H9 (cell line): ENCODE measurements around the gene ANKS1B. TPM values are rescaled to one million over a fixed set of nuclear protein-coding genes. Genes with fewer than 3 reads are reported as not detected.

Source experiments
- DNase-seq: peaks from one replicate; pipeline ENCODE4 v3.0.0-alpha.2; 2017
- H2AFZ ChIP-seq: one replicate; pipeline ENCODE4 v1.6.1; 2013; ENCODE audit warnings: mild to moderate bottlenecking, low read length, control low read depth, moderate library complexity
- H2AK5ac ChIP-seq: 2 replicates; pipeline ENCODE4 v1.6.1; 2013; ENCODE audit warnings: low read length, control low read depth, mixed read lengths; ENCODE audit not compliant: insufficient read length
- H2BK120ac ChIP-seq: one replicate; pipeline ENCODE4 v1.6.1; 2013; ENCODE audit warnings: low read depth, mild to moderate bottlenecking, low read length, control low read depth, inconsistent platforms; ENCODE audit not compliant: poor library complexity, severe bottlenecking
- H2BK12ac ChIP-seq: 2 replicates; pipeline ENCODE4 v1.6.1; 2013; ENCODE audit warnings: low read length, control low read depth, mixed read lengths, low read depth; ENCODE audit not compliant: insufficient read length
- H2BK15ac ChIP-seq: 2 replicates; pipeline ENCODE4 v1.6.1; 2013; ENCODE audit warnings: low read depth, low read length, control low read depth
- H2BK20ac ChIP-seq: one replicate; pipeline ENCODE4 v1.6.1; 2013; ENCODE audit warnings: low read depth, mild to moderate bottlenecking, low read length, control low read depth, inconsistent platforms; ENCODE audit not compliant: poor library complexity, severe bottlenecking
- H2BK5ac ChIP-seq: 2 replicates; pipeline ENCODE4 v1.6.1; 2013; ENCODE audit warnings: low read length, control low read depth, mixed read lengths; ENCODE audit not compliant: insufficient read length
- H3K14ac ChIP-seq: 2 replicates; pipeline ENCODE4 v1.6.1; 2013; ENCODE audit warnings: low read length, control low read depth; ENCODE audit not compliant: insufficient read depth
- H3K18ac ChIP-seq: 2 replicates; pipeline ENCODE4 v1.6.1; 2013; ENCODE audit warnings: low read depth, mild to moderate bottlenecking, mixed read lengths, low read length, control low read depth; ENCODE audit not compliant: insufficient read length
- H3K23ac ChIP-seq: 2 replicates; pipeline ENCODE4 v1.6.1; 2013; ENCODE audit warnings: low read length, control low read depth, mixed read lengths, low read depth; ENCODE audit not compliant: insufficient read length
- H3K23me2 ChIP-seq: 2 replicates; pipeline ENCODE4 v1.6.1; 2013; ENCODE audit warnings: low read depth, mild to moderate bottlenecking, mixed read lengths, low read length, control low read depth; ENCODE audit not compliant: insufficient read length, poor library complexity, severe bottlenecking
- H3K27ac ChIP-seq: 2 replicates; pipeline ENCODE4 v1.5.1; 2013; ENCODE audit warnings: low read length, control low read depth, mixed read lengths, low read depth; ENCODE audit not compliant: insufficient read length
- H3K27me3 ChIP-seq: 2 replicates; pipeline ENCODE4 v1.6.1; 2013; ENCODE audit warnings: low read length, control low read depth, inconsistent platforms; ENCODE audit not compliant: insufficient read depth
- H3K4ac ChIP-seq: 2 replicates; pipeline ENCODE4 v1.6.1; 2013; ENCODE audit warnings: low read depth, mild to moderate bottlenecking, control low read depth, inconsistent platforms, low read length, moderate library complexity
- H3K4me1 ChIP-seq: 2 replicates; pipeline ENCODE4 v1.6.1; 2013; ENCODE audit warnings: low read length, control low read depth, inconsistent platforms; ENCODE audit not compliant: insufficient read depth
- H3K4me2 ChIP-seq: 2 replicates; pipeline ENCODE4 v1.6.1; 2013; ENCODE audit warnings: low read length, control low read depth, mixed read lengths; ENCODE audit not compliant: insufficient read length, insufficient read depth
- H3K56ac ChIP-seq: 2 replicates; pipeline ENCODE4 v1.6.1; 2013; ENCODE audit warnings: low read depth, mild to moderate bottlenecking, mixed read lengths, low read length, control low read depth; ENCODE audit not compliant: insufficient read length
- H3K79me1 ChIP-seq: 2 replicates; pipeline ENCODE4 v1.6.1; 2013; ENCODE audit warnings: low read depth, mild to moderate bottlenecking, moderate library complexity, low read length, control low read depth, inconsistent platforms; ENCODE audit not compliant: insufficient read depth, poor library complexity, severe bottlenecking
- H3K79me2 ChIP-seq: 2 replicates; pipeline ENCODE4 v1.6.1; 2013; ENCODE audit warnings: low read length, control low read depth, inconsistent platforms; ENCODE audit not compliant: insufficient read depth
- H3K9ac ChIP-seq: 2 replicates; pipeline ENCODE4 v1.6.1; 2013; ENCODE audit warnings: low read length, control low read depth, mixed read lengths; ENCODE audit not compliant: insufficient read length; ENCODE audit errors: extremely low read depth
- H3K9me3 ChIP-seq: one replicate; pipeline ENCODE4 v1.6.1; 2013; ENCODE audit warnings: low read depth, low read length, inconsistent platforms; ENCODE audit not compliant: control insufficient read depth
- H3T11ph ChIP-seq: one replicate; pipeline ENCODE4 v1.6.1; 2013; ENCODE audit warnings: mild to moderate bottlenecking, low read length, control low read depth, inconsistent platforms
- H4K20me1 ChIP-seq: one replicate; pipeline ENCODE4 v1.6.1; 2013; ENCODE audit not compliant: control insufficient read depth, insufficient read length, insufficient read depth
- H4K5ac ChIP-seq: 2 replicates; pipeline ENCODE4 v1.6.1; 2013; ENCODE audit warnings: low read depth, mild to moderate bottlenecking, mixed read lengths, low read length, control low read depth; ENCODE audit not compliant: insufficient read length
- H4K8ac ChIP-seq: replicated peaks from 2 replicates; pipeline ENCODE4 v1.6.1; 2013; ENCODE audit warnings: low read length, control low read depth, mixed read lengths, low read depth; ENCODE audit not compliant: insufficient read length
- H4K91ac ChIP-seq: 2 replicates; pipeline ENCODE4 v1.6.1; 2013; ENCODE audit warnings: low read depth, mild to moderate bottlenecking, moderate library complexity, mixed read lengths, low read length, control low read depth; ENCODE audit not compliant: insufficient read length
- H3K27ac Mint-ChIP-seq, 3 experiments: 2 replicates in 2 of 3; 3 replicates in 1 of 3; pipeline ENCODE4 v1.8.0; 2020 to 2021; ENCODE audit warnings: mixed read lengths in 3 of 3, mild to moderate bottlenecking in 1 of 3, moderate library complexity in 1 of 3
- H3K27me3 Mint-ChIP-seq: 2 replicates; pipeline ENCODE4 v1.8.0; 2021; ENCODE audit warnings: low read depth, mild to moderate bottlenecking, moderate library complexity, mixed read lengths
- H3K36me3 Mint-ChIP-seq, 3 experiments: 2 replicates in 2 of 3; 3 replicates in 1 of 3; pipeline ENCODE4 v1.8.0; 2020 to 2021; ENCODE audit warnings: low read depth in 3 of 3, mixed read lengths in 3 of 3; ENCODE audit not compliant: insufficient read depth in 1 of 3
- H3K4me1 Mint-ChIP-seq, 2 experiments: 2 replicates each; pipeline ENCODE4 v1.8.0; 2020; ENCODE audit warnings: mixed read lengths in 2 of 2
- H3K4me3 Mint-ChIP-seq, 2 experiments: 2 replicates in 1 of 2; 3 replicates in 1 of 2; pipeline ENCODE4 v1.8.0; 2020 to 2021; ENCODE audit warnings: mild to moderate bottlenecking in 2 of 2, mixed read lengths in 2 of 2, moderate library complexity in 1 of 2
- H3K9me3 Mint-ChIP-seq, 2 experiments: 2 replicates in 1 of 2; 3 replicates in 1 of 2; pipeline ENCODE4 v1.8.0; 2020; ENCODE audit warnings: mild to moderate bottlenecking in 2 of 2, mixed read lengths in 2 of 2, moderate library complexity in 1 of 2
- total RNA-seq: library from RNA; stranded (reverse); gene quantifications from 2 replicates; pipeline ENCODE4 v1.2.1, GENCODE V29; 2021
- TF ChIP-seq, protein P1 (sequence below): fragments of 200-600 bp; sonication (generic); conservative IDR thresholded peaks from 3 replicates; pipeline ENCODE4 v1.8.0; 2021; ENCODE audit warnings: antibody characterized with exemption, mild to moderate bottlenecking

The ANKS1B gene
- total RNA-seq, 1 experiment from 2014 or later = 4.1 TPM

DNA sequence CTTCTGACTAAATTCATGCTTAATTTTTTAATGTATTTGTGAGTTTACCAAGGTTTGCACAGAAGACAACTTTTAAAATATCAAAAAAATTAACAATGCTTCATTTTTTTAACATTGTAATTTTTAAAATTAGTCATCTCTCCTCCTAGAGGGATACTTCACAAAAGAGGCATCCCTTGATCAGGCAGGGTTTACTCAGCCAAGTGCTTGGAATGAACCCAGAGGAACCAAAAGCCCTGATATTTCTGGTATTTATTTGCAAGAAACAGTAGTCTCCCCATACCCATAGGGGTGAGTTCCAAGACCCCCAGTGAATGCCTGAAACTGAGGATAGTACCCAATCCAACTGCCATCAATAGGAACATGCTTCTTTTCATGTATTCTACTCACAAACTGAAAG, 284.7 kb downstream of the ANKS1B start:
- Mint-ChIP-seq H3K27me3 (no peaks in the 10 kb centered on the region), H3K27ac (no peak overlapping the region; a peak in 2 of 7 replicates), H3K4me1 (no peaks in the 10 kb centered on the region), H3K9me3 (no peaks in the 10 kb centered on the region; a peak in 1 of 5 replicates), H3K36me3 (no peaks in the 10 kb centered on the region), H3K4me3 (no peak overlapping the region)
- Histone ChIP-seq H4K8ac (no peak overlapping the region), H2BK15ac (no peak overlapping the region), H3K23ac (no peak overlapping the region), H3K14ac (no peak overlapping the region), H3K79me1 (no peaks in the 10 kb centered on the region), H4K91ac (no peak overlapping the region), H2BK20ac (no peak overlapping the region), H2AK5ac (no peak overlapping the region), H2BK120ac (no peak overlapping the region), H2BK12ac (no peak overlapping the region), H4K20me1 (no peaks in the 10 kb centered on the region), H3K4me2 (no peak overlapping the region), H3K9ac (no peak overlapping the region), H3K23me2 (no peaks in the 10 kb centered on the region), H3K4ac (no peak overlapping the region), H3K79me2 (no peaks in the 10 kb centered on the region), H3K4me1 (no peaks in the 10 kb centered on the region), H2BK5ac (no peak overlapping the region), H3K9me3 (no peaks in the 10 kb centered on the region), H3K27ac (no peak overlapping the region), H2AFZ (no peak overlapping the region), H3K27me3 (no peaks in the 10 kb centered on the region), H3K56ac (no peak overlapping the region), H3T11ph (no peak overlapping the region), H4K5ac (no peak overlapping the region), H3K18ac (no peak overlapping the region)
- TF ChIP-seq, protein P1, sequence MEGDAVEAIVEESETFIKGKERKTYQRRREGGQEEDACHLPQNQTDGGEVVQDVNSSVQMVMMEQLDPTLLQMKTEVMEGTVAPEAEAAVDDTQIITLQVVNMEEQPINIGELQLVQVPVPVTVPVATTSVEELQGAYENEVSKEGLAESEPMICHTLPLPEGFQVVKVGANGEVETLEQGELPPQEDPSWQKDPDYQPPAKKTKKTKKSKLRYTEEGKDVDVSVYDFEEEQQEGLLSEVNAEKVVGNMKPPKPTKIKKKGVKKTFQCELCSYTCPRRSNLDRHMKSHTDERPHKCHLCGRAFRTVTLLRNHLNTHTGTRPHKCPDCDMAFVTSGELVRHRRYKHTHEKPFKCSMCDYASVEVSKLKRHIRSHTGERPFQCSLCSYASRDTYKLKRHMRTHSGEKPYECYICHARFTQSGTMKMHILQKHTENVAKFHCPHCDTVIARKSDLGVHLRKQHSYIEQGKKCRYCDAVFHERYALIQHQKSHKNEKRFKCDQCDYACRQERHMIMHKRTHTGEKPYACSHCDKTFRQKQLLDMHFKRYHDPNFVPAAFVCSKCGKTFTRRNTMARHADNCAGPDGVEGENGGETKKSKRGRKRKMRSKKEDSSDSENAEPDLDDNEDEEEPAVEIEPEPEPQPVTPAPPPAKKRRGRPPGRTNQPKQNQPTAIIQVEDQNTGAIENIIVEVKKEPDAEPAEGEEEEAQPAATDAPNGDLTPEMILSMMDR = no peak
- no peak for DNase-seq
